Dermis microvascular lymphatic vessel endothelial cell (primary cell): ENCODE results near the gene EGR4. TPM values are rescaled to one million over a fixed set of nuclear protein-coding genes. Genes with fewer than 3 reads are reported as not detected.

Experiments used
- DNase-seq, 2 donors: peaks; one replicate each; pipeline versions ENCODE4 v3.0.0 to v3.0.0-alpha.2; 2010; ENCODE audit warnings: low read depth in 2 of 2
- total RNA-seq: library from RNA; depleted of rRNA; stranded (reverse); fragments of >200 nt; gene quantifications from 2 replicates; pipeline ENCODE4 v1.2.1, GENCODE V29; 2014

EGR4 gene
- total RNA-seq, 1 donor from 2014 or later, result not detected

DNA sequence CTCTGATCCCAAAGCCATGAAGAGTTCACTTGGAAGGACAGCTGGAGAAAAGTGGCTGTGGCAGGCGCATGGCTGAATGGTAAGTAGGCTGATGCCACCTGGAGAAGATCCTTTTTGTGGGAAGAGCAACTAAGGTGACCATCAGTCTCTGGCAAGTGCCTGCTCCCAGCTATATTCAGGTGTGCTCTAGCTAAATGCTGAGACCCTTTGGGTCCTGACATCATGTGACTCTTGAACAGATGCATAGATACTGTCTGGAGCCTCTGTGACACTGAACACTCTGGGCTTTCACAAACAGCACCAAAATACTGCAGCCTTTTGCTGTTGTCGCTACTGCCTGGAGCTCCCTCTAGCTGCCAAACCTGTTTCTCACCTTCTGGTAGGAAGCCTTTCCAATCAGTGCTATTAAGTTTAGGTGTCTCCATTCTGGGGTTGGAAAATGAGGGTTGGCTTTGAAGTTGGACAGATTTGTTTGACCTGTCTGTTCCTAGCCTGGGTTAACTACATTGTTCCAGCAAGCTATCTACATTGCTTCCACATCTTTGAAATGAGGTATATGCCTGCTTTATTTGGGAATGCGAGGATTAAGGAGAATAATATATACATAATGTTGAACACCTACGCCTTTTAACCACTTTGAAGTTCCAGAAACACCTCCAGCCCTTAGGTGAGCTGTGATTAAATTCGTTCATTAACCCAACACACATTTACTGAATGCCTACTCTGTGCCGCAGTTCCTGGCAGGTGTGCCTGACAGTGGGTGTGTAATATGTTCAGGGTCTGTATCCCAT, 3.1 kb downstream of the EGR4 start:
- DNase-seq, result peak; percentile 5 to 52

- no peak for DNase-seq
Observed at GRCh38 chr2:73289304-73289703, 4.0 kb downstream of the EGR4 start.

- DNase-seq, result no peak
Observed at GRCh38 chr2:73286134-73286655, 7.2 kb downstream of the EGR4 start.

DNA sequence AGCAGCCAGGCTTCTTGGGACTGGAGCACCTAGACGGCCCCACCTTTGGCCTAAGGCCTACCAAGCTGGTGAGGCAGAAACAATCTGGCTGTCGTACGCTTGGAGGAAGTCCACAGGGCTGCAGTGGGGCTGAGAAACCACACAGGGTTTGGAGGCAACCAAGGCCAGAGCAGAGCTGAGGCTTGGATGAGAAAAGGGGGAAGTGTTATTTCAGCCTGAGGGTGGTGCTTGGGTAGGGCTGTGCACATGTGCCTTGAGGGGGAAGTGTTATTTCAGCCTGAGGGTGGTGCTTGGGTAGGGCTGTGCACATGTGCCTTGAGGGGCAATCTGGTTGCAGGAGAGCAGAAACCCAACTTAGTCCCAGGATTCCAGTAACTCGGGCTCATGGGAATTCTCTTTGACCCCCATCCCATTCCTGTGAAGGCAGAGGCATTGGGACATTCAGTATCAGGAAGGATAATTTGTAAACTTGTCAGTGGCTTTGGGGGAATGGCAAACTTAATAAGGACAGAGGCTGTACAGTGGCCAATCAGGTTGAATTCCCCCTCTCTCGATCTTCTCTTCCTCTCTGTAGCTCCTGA, 8.1 kb downstream of the EGR4 start:
- DNase-seq, result no peak

- no peak for DNase-seq
Observed at GRCh38 chr2:73284296-73285158, 8.8 kb downstream of the EGR4 start, which contains the start of gene FBXO41. FBXO41 (minus strand) TSS chr2:73284478; CDS start chr2:73269630, 14,848 bp downstream.

DNA sequence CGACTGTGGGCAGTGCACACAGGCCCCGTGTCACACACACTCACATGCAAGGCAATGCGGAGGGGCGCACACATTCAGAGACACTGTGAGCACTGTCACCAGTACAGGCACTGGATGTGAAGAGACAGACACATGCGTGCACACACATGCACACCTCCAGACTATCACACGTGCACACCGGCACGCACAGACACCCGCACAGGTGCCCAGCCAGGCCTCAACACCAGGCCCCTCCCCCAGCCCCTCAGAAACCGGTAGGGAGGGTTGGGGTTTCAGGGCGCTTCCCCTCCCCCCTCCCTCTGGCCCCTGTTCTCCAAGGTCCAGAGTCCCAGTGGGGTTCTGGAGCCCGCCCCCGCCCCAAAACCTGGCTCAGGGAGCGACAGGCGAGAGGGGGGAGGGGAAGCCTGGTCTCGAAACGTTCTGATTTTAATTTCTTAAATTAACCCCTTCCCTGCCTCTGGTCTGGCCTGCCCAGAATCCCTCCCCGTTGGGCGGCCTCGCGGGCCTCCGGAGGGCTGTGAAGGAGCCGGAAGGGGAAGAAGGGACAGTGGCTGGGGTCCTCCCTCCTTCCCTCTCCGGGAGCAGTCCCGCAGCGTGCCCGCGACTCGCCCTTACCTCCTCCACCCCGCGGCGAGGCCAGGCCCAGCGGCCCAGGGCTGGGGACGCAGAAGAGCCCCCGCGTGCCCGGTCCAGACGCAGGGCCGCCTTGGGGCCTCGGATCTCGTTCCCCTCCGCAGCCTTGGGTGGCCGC, 9.6 kb downstream of the EGR4 start:
- DNase-seq, result no peak

- DNase-seq, result no peak
Observed at GRCh38 chr2:73282924-73283544, 10.3 kb downstream of the EGR4 start.

DNA sequence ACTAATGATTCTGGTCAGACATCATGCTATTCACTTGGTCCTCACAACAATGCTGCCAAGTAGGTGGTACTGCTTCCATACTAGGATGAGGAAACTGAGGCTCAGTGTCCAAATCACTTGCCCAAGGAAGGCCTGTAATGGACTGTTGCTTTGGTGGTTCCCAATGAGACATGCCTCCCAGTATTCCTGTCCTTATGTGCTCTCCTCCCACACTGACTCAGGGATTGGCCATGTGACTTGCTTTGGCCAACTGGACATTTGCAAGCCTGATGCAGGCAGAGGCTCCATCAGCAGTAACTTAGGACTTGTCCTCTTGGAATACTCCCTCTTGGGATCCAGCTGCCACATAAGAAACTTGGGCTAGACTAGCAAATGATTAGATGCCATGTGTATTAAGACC, 12.1 kb downstream of the EGR4 start:
- DNase-seq, result no peak

GRCh38 chr2:73279852-73280251, 13.5 kb downstream of the EGR4 start:
- no peak for DNase-seq

DNA sequence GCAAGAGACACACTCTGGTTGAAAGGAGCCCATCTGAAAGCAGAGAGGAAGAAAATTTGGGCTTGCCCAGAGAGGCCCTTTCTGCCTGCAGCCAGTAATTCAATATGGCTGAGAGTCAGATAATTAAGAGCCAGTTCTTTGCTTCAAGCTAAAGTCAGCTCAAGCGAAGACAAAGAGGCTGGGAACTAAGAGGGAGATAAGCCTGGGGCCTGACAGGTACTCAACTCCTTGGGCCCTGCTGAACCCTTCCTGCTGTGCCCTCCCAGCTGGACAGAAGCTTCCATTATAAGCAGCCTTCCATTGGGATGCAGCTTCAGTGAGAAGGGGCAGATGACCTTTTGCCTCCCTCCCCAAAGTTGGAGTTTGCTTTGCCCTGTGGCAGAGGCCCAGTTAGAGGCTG, 21.1 kb downstream of the EGR4 start:
- no peak for DNase-seq

GRCh38 chr2:73269686-73270465, 23.5 kb downstream of the EGR4 start:
- no peak for DNase-seq

- peak in 1 of 2 donors; percentile 8 for DNase-seq
Observed at GRCh38 chr2:73268830-73269685, 24.3 kb downstream of the EGR4 start.

GRCh38 chr2:73268366-73268829, 24.9 kb downstream of the EGR4 start:
- DNase-seq, result no peak

- no peak for DNase-seq
Observed at GRCh38 chr2:73267008-73267407, 26.3 kb downstream of the EGR4 start.

DNA sequence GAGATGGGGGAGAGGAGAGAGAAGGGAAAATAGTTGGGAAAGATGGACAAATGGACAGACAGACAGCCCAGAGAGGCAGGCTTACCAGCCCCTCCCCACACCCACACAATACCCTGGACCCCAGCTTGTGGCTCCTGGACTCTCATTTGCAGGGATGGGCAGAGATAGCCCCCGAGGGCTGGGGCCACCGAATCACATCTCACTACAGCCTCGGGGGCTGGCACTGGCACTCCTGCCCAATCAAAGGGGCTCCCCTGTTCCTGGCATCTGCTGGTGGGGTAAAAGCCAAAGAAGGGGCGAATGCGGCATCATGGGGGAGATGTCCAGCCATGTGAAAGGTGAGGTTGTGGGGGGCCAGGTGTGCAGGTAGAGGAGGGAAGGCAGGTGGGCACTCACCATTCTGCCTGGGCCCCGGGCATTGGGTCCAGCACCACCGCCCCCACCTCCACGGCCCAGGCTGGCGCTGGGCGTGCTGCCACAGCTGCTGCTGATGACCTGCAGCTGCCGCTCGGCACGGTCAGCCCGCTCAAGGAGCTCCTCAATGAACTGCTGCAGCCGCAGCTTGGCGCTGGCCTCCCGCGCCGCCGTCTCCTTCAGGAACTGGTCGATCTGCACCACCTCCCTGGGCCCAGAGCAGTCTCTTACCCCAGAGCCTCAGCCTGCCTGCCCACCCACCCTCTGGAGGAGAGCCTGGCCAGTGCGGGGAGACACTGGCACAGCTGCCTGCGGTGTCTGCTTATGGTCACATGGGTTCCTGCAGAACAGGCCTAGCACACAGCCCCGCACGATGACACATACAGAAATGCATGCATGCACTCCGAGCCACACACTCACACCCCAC, 27.1 kb downstream of the EGR4 start:
- DNase-seq, result no peak

GRCh38 chr2:73265298-73266060, 27.9 kb downstream of the EGR4 start:
- no peak for DNase-seq

DNA sequence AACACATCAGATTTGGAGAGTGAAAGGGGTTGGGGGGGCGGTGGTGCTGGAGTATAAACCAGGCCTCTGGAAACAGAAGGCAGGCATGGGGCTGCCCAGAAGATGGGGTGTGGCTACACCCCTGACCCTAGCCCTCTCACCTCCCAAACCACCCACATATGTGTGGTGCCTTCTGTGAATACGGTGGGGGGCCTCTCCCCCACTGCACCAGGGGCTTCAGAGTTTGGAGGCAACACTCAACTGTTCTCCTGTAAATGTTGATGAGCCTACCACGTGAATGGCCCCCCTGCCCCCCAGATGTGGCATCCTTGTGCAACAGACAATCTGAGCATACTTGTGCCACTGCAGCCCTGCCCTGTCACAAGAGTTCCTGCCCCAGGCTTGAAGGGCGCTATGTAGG, 28.6 kb downstream of the EGR4 start:
- DNase-seq, result no peak

GRCh38 chr2:73264332-73264606, 29.1 kb downstream of the EGR4 start:
- DNase-seq, result no peak
